ENCODE data around the gene VOPP1.

Gene VOPP1

GRCh38 chr7:55457801-55458200 is 114.5 kb downstream of the VOPP1 start:
- no peak for FAIRE-seq

- FAIRE-seq = no peak
Observed at GRCh38 chr7:55452971-55453370, 119.3 kb downstream of the VOPP1 start.

GRCh38 chr7:55449992-55450535 is 122.2 kb downstream of the VOPP1 start:
- FAIRE-seq = no peak

- FAIRE-seq = no peak
Observed at GRCh38 chr7:55449205-55449991, 122.9 kb downstream of the VOPP1 start.

- no peak for FAIRE-seq
Observed at GRCh38 chr7:55448526-55448925, 123.8 kb downstream of the VOPP1 start.

- no peak for FAIRE-seq
Observed at GRCh38 chr7:55444786-55445185, 127.5 kb downstream of the VOPP1 start.

GRCh38 chr7:55441774-55442522 is 130.4 kb downstream of the VOPP1 start:
- no peak for FAIRE-seq

- FAIRE-seq = no peak
Observed at GRCh38 chr7:55441002-55441401, 131.3 kb downstream of the VOPP1 start.

GRCh38 chr7:55440040-55440690 is 132.1 kb downstream of the VOPP1 start:
- no peak for FAIRE-seq

- no peak for FAIRE-seq
Observed at GRCh38 chr7:55439627-55440026, 132.7 kb downstream of the VOPP1 start.

- FAIRE-seq = no peak
Observed at GRCh38 chr7:55438757-55439525, 133.4 kb downstream of the VOPP1 start.

GRCh38 chr7:55438085-55438756 is 134.1 kb downstream of the VOPP1 start:
- FAIRE-seq = no peak

GRCh38 chr7:55437375-55437774 is 134.9 kb downstream of the VOPP1 start:
- FAIRE-seq = no peak

- no peak for FAIRE-seq
Observed at GRCh38 chr7:55436457-55436856, 135.8 kb downstream of the VOPP1 start.

- FAIRE-seq = no peak
Observed at GRCh38 chr7:55435466-55435865, 136.8 kb downstream of the VOPP1 start.

GRCh38 chr7:55432939-55433784 is 139.1 kb downstream of the VOPP1 start:
- peak; percentile 85 for FAIRE-seq

- FAIRE-seq = no peak
Observed at GRCh38 chr7:55432506-55432905, 139.8 kb downstream of the VOPP1 start.

- FAIRE-seq = no peak
Observed at GRCh38 chr7:55431898-55432297, 140.4 kb downstream of the VOPP1 start.

- FAIRE-seq = no peak
Observed at GRCh38 chr7:55429835-55430499, 142.3 kb downstream of the VOPP1 start.

- FAIRE-seq = no peak
Observed at GRCh38 chr7:55427800-55428199, 144.5 kb downstream of the VOPP1 start.

- FAIRE-seq = no peak
Observed at GRCh38 chr7:55427342-55427741, 145.0 kb downstream of the VOPP1 start.
